ENCODE results near the gene NEIL1. TPM values are rescaled to one million over a fixed set of nuclear protein-coding genes. Genes with fewer than 3 reads are reported as not detected.
"Not testable (repeated sequence)": the region's sequence is repeated elsewhere in the genome, so short reads cannot be mapped to it uniquely, and the experiment has no call there.

The NEIL1 gene
- total RNA-seq, 2 experiments from 2014 or later: 8.6 to 9.8 TPM

DNA sequence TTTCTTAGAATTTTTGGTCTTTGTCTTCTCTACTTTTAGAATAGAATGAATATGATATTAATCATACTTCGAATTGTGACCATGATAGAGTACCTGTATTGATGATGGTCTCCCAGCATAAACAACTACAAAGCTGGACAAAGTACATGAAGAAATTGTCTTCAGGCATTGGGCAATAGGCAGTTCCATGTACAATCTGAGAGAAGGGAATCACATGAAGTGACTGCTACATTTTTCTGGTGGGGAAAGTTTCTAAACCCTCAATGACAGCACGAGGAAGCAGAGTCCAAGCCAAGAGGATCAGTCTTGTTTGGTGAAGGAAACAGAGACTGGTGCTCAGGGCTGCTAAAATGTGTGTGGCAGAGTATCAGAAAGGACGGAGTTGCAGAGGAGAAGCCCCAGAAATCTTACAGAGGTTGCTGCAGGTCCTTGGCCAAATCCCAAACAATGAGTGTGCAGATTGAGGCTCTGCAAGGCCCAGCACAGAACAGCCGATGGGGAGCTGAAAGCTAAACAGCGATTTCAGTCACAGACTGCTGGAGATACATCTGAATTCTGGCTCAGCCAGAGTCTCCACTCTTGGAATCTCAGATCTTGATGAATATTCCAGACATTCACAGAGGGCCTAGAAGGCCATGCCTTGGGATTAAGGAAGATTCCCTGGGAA lies 27.5 kb upstream of the NEIL1 start:
- H3K4me1 Mint-ChIP-seq; POLR2A ChIA-PET; H3K4me3 Mint-ChIP-seq; H3K27ac Mint-ChIP-seq; DNase-seq; H3K36me3 Mint-ChIP-seq; ATAC-seq (ENCODE audit: low read depth); H3K9me3 Mint-ChIP-seq: not testable (repeated sequence)
- H3K27me3 Mint-ChIP-seq: peaks cover 12% of the 10 kb centered on the region

DNA sequence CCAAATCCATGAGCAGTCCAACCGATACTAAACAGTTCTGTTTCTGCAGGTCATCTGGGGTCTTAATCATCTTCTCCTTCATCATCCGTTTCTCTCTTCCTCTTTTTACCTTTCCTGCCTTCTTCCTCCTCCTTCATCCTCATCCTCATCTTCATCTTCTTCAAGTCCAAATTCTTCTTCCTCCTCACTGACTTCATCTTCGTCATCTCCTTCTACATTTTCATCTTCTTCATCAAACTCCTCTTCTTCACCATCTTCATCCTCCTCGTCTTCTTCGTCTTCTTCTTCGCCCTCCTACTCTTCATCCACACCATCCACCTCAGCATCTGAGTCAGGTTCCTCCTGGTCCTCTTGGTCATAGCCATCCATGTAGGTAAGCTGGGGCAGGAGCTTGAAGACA lies 25.1 kb upstream of the NEIL1 start:
- Mint-ChIP-seq H3K27me3 (peaks cover 14% of the 10 kb centered on the region), H3K4me1 (no peaks in the 10 kb centered on the region)

DNA sequence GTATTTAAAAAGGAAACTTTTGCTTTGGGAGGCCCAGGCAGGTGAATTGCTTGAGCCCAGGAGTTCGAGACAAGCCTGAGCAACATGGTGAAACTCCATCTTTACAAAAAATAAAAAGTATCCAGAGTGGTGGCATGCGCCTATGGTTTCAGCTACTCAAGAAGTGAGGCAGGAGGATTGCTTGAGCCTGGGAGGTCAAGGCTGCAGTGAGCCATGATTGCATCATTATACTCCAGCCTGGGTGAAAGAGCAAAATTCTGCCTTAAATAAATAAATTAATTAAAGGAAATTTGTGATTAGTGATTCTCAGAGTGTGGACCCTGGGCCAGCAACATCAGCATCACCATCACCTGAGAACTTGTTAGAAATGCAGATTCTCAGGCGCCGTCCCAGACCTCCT lies 20.9 kb upstream of the NEIL1 start:
- POLR2A ChIA-PET: no interaction called here
- no peaks in the 10 kb centered on the region for H3K4me1 Mint-ChIP-seq

More for the DNA sequence above, 25.1 kb upstream of the NEIL1 start:
- Mint-ChIP-seq H3K36me3 (no peaks in the 10 kb centered on the region), H3K27ac (no peak overlapping the region), H3K4me3 (no peak overlapping the region), H3K9me3 (no peaks in the 10 kb centered on the region)
- POLR2A ChIA-PET: no interaction called here
- DNase-seq: no peak
- ATAC-seq (ENCODE audit: low read depth): no peak

DNA sequence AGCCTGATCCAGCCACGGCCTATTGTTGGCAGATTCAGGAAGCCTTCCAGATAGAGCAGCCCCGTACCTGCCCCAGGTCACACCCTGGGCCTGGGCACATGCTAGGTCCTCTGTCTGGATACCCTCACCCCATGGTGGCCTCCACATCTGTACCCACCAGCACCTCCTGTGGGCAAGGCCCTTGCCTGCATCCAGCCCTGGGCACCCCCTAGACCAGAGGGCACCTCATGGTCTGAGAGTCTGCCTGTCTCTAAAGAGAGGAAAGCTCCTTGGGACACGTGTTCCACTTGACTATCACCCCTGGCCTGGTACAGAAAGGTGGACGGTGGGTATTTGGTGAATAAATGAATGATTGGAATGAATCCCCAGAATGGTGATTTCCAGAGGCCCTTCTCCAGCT lies 19.8 kb upstream of the NEIL1 start:
- no peaks in the 10 kb centered on the region for H3K9me3 Mint-ChIP-seq
- H3K4me3 Mint-ChIP-seq: no peak overlapping the region
- DNase-seq (no peak), ATAC-seq (ENCODE audit: low read depth) (no peak)
- no peaks in the 10 kb centered on the region for H3K36me3 Mint-ChIP-seq
- POLR2A ChIA-PET: no interaction called here
- H3K27ac Mint-ChIP-seq: no peak overlapping the region
- H3K4me1 Mint-ChIP-seq: no peaks in the 10 kb centered on the region
- peaks cover 3% of the 10 kb centered on the region for H3K27me3 Mint-ChIP-seq

More for the DNA sequence above, 20.9 kb upstream of the NEIL1 start:
- no peak overlapping the region for H3K27ac Mint-ChIP-seq
- no peaks in the 10 kb centered on the region for H3K36me3 Mint-ChIP-seq
- H3K4me3 Mint-ChIP-seq: no peak overlapping the region
- H3K9me3 Mint-ChIP-seq: no peaks in the 10 kb centered on the region
- H3K27me3 Mint-ChIP-seq: peaks cover 5% of the 10 kb centered on the region
- ATAC-seq (ENCODE audit: low read depth) (no peak), DNase-seq (no peak)

DNA sequence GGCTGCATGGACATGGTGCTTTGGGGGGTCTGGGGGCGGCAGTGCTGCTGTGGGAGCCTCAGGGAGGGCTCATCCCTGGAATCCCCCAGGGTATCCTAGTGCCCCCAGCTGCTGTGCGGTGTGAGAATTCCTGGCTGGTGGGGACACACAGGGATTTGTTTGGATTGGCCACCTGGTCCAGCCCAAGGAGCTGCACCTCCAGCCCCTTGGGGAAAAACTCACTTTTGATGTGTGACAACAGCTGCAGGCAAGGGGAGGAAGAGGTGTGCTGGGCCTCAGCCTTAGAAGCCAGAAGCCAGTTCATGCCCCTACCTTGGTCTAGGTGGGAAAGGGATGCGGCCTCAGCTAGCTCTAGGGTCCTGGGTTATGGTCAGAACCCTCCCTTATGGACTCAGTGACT lies 19.3 kb upstream of the NEIL1 start:
- POLR2A ChIA-PET: no interaction called here
- ATAC-seq (ENCODE audit: low read depth): no peak
- Mint-ChIP-seq H3K36me3 (no peaks in the 10 kb centered on the region), H3K9me3 (no peaks in the 10 kb centered on the region), H3K27me3 (peaks cover 5% of the 10 kb centered on the region), H3K27ac (no peak overlapping the region), H3K4me3 (no peak overlapping the region), H3K4me1 (no peaks in the 10 kb centered on the region)
- DNase-seq: no peak

DNA sequence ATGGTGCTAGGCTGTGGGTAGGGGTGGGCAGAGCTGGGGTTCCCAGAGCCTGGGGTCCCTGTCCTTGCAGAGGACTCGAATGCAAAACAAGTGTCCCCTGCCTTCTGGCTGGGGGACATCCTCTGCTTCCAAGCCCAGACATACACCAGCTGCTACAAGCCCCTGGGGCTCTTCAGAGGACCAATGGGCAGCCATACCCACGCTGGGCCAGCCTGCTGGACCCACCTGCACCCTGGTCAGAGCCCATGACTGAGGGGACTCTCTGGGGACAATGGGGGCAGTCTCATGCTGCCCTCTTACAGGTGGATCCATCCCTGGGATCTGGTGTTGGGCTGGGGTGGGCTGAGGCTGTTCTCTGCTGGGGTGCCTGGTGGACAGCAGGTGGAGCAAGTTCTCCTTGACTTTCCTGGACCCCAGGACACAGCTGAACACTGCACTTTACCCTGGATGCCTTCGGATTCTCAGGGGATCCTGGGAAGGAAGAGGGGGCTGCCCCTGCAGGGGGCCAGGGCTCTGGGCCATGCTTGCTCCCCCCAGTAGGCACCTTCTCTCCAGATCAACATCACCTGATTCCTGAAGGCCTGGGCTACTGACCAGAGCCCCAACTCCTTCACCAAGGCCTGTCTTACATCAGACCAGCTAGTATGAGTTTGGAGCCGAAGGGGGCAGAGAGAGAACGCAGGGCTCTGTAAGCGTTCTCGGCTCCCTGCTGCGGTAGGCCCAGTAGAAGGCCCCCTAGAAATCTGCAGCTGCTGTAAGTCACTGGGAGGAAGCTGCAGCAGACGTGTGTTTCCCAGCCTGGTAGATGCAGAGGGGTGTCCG lies 18.1 kb upstream of the NEIL1 start:
- no peak overlapping the region for H3K4me3 Mint-ChIP-seq
- POLR2A ChIA-PET: no interaction called here
- ATAC-seq (ENCODE audit: low read depth) (no peak), DNase-seq (no peak)
- H3K4me1 Mint-ChIP-seq: no peaks in the 10 kb centered on the region
- H3K27ac Mint-ChIP-seq: no peak overlapping the region
- no peaks in the 10 kb centered on the region for H3K36me3 Mint-ChIP-seq
- H3K27me3 Mint-ChIP-seq: peaks cover 5% of the 10 kb centered on the region
- H3K9me3 Mint-ChIP-seq: no peaks in the 10 kb centered on the region

DNA sequence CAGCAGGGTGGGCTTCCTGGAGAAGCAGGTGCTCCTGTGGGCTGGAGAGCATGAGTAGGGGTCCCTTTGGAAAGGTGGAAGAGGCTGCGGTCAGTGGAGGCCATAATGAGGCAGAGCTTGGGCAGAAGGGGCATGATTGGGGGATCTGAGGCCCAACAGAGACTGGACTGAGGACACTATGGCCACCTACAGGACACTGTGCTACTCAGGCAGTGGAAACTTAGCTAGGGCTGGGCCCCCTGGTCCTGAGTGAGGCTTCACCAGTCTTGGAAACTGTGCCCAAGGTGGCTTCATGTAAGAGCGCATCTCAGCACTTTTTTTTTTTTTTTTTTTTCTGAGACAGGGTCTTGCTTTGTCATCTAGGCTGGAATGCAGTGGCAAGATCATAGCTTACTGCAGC lies 17.3 kb upstream of the NEIL1 start:
- H3K9me3 Mint-ChIP-seq: no peaks in the 10 kb centered on the region
- no peaks in the 10 kb centered on the region for H3K4me1 Mint-ChIP-seq
- ATAC-seq (ENCODE audit: low read depth) (no peak), DNase-seq (no peak)
- POLR2A ChIA-PET: no interaction called here
- H3K4me3 Mint-ChIP-seq: no peak overlapping the region
- H3K36me3 Mint-ChIP-seq: no peaks in the 10 kb centered on the region
- no peak overlapping the region for H3K27ac Mint-ChIP-seq
- peaks cover 5% of the 10 kb centered on the region for H3K27me3 Mint-ChIP-seq

DNA sequence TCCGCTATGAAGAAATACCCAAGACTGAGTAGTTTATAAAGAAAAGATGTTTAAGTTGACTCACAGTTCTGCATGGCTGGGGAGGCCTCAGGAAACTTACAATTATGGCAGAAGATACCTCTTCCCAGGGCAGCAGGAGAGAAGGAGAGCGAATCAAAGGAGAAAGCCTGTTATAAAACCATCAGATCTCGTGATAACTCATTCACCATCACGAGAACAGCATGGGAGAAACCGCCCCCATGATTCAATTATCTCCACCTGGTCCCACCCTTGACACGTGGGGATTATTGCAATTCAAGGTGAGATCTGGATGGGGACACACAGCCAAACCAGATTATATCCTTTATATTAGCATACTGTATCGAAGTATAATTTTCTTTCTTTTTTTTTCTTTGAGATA lies 14.7 kb upstream of the NEIL1 start:
- H3K27me3 Mint-ChIP-seq; H3K4me3 Mint-ChIP-seq; H3K9me3 Mint-ChIP-seq; H3K27ac Mint-ChIP-seq; H3K36me3 Mint-ChIP-seq; DNase-seq; POLR2A ChIA-PET; ATAC-seq (ENCODE audit: low read depth): not testable (repeated sequence)
- H3K4me1 Mint-ChIP-seq: peaks cover 16% of the 10 kb centered on the region

DNA sequence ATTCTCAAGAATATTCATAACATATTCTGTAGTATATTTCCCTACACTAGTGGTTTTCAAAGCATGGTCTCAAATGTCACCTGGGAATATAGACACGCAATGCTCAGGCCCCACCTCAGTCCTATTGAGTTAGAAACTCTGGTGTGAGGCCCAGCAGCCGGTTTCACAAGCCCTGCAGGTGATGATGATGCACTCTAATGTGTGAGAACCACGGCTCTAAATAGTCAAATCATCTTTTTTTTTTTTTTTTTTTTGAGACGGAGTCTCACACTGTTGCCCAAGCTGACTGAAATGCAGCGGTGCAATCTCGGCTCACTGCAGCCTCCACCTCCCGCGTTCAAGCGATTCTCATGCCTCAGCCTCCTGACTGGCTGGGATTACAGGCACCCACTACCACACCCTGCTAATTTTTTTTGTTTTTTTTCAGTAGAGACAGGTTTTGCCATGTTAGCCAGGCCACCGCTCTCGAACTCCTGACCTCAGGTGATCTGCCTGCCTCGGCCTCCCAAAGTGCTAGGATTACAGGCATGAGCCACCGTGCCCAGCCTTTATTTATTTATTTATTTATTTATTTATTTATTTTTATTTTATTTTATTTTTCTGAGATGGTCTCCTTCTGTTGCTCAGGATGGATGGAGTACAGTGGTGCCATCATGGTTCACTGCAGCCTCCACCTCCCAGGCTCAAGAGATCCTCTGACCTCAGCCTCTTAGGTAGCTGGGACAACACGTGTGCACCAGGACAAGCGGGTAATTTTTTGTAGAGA lies 13.0 kb upstream of the NEIL1 start:
- H3K4me1 Mint-ChIP-seq: peaks cover 17% of the 10 kb centered on the region
- H3K27me3 Mint-ChIP-seq; H3K9me3 Mint-ChIP-seq; H3K36me3 Mint-ChIP-seq; ATAC-seq (ENCODE audit: low read depth); H3K27ac Mint-ChIP-seq; DNase-seq; H3K4me3 Mint-ChIP-seq: not testable (repeated sequence)
- POLR2A ChIA-PET: interaction anchor here (0.7 kb wide), 1 partner anchor 854 kb away, joined by 3 read pairs; no protein-coding TSS in a partner anchor

DNA sequence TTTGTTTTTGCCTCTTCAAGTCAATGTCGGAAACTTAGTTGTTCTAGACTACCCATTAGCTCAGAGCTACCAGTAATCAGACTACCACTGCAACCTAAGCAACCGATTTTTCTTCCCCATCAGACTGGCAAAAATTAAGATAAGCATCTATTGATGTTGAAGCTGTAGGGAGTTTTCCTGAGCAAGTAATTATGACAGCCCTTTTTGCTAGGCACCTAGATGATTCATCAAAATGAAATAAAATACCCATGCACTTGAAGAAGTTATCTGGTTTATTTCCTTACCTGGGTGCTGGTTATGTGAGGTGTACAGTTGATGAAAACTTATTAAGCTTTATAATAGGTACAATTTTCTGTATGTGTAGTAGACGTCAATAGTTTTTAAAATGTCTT lies 11.5 kb upstream of the NEIL1 start:
- H3K4me1 Mint-ChIP-seq: peaks cover 17% of the 10 kb centered on the region
- no peaks in the 10 kb centered on the region for H3K9me3 Mint-ChIP-seq
- peak overlapping the region; percentile 96 for H3K4me3 Mint-ChIP-seq
- H3K27me3 Mint-ChIP-seq: peaks cover 3% of the 10 kb centered on the region
- ATAC-seq (ENCODE audit: low read depth) (no peak), DNase-seq (no peak)
- POLR2A ChIA-PET: interaction anchor here (1.7 kb wide), 1 partner anchor 116 kb away, joined by 7 read pairs; the partner anchor contains the start of gene SIN3A
- peaks cover 6% of the 10 kb centered on the region for H3K36me3 Mint-ChIP-seq
- peak overlapping the region; percentile 96 for H3K27ac Mint-ChIP-seq

DNA sequence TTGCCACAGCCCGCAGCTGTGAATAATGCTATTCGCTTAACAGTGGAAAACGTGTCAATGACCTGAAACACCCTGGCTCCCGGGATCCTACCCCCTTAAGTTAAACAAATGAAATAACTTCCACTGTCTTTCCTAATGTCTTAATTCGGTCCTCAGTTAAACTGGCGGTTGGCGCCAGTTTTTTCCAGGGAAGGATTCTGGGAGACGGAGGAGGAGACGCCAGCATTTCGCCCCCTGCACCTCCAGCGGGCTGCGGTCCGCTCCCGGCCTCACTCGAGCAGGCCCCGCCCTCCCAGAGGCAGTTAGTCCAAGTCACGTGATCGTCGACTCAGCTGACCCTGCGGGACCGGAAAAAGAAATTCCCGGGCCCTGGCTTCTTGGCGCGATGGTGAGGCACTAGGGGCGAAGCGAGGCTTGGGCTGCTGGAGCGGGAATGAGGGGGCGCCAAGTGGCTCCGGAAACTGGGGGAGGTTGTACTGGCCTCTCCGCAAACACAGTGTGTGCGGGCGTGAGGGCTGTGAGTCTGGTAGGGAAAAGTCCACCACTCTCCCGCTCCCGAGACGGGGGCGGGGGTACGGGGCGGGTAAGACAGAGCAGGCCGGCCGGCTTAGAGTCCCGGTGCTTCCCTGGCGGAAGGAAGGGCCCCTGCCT lies 11.0 kb upstream of the NEIL1 start, which contains the start of gene COMMD4:
Gene COMMD4, plus strand, starts transcription at position 359 of the 651 bp plus-strand sequence. Its CDS starts 27 bp downstream, at position 386.
- peak within 1 kb of the TSS; percentile 96 for H3K4me3 Mint-ChIP-seq
- no peaks in the 10 kb centered on the region for H3K9me3 Mint-ChIP-seq
- DNase-seq: peak; percentile 86
- ATAC-seq (ENCODE audit: low read depth): peak; percentile 77
- POLR2A ChIA-PET: interaction anchor here (1.6 to 1.7 kb wide), 3 partner anchors 11 to 116 kb away, joined by 4 to 7 read pairs (median 4); partner anchors contain the start of genes MAN2C1, NEIL1 and SIN3A
- peak within 1 kb of the TSS; percentile 96 for H3K27ac Mint-ChIP-seq
- peaks cover 3% of the 10 kb centered on the region for H3K27me3 Mint-ChIP-seq
- peaks cover 6% of the 10 kb centered on the region for H3K36me3 Mint-ChIP-seq
- H3K4me1 Mint-ChIP-seq: peaks cover 17% of the 10 kb centered on the region

DNA sequence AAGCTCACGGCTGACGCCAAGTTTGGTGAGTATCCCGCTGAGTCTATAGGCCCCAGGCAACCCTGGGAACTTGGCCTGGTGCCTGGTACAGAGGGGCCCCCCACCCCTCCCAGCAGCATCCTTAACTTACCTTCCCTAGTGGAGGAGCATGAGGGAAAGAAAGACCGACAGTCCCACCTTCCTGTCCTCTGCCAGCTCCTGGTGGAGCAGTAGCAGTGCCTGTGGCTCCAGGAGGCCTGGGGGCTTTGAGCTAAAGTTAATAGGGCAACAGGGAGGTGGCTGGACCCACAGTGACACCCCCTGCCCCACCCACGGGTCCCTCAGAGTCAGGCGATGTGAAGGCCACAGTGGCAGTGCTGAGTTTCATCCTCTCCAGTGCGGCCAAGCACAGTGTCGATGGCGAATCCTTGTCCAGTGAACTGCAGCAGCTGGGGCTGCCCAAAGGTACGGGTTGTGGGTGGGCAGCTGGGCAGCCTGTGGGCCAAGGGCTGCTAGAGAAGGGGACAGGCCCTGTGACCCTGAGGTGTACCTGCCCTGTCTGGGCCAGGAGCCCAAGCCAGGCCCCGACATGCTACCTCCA lies 8.1 kb upstream of the NEIL1 start:
- no peak overlapping the region for H3K27ac Mint-ChIP-seq
- peaks cover 17% of the 10 kb centered on the region for H3K4me1 Mint-ChIP-seq
- POLR2A ChIA-PET: no interaction called here

More for the DNA sequence above, 8.1 kb upstream of the NEIL1 start:
- Mint-ChIP-seq H3K9me3 (no peaks in the 10 kb centered on the region), H3K36me3 (peaks cover 13% of the 10 kb centered on the region), H3K27me3 (no peaks in the 10 kb centered on the region), H3K4me3 (no peak overlapping the region)
- DNase-seq: no peak
- ATAC-seq (ENCODE audit: low read depth): no peak
